HL-60 (cell line): ENCODE data around the gene MAP3K13.
"Not testable (repeated sequence)": the region's sequence is repeated elsewhere in the genome, so short reads cannot be mapped to it uniquely, and the experiment has no call there.

Experiments
- DNase-seq, 2 experiments: peaks; one replicate each; pipeline ENCODE4 v3.0.0-alpha.2; 2010 to 2020; ENCODE audit warnings: low read depth in 1 of 2, low spot score in 1 of 2
- H3K27ac ChIP-seq: fragments of 250-450 bp; sonication (Bioruptor Pico); replicated peaks from 2 replicates; pipeline ENCODE4 v1.5.1; 2020; ENCODE audit warnings: mild to moderate bottlenecking, moderate library complexity
- H3K27me3 ChIP-seq: fragments of 250-450 bp; sonication (Bioruptor Pico); 2 replicates; pipeline ENCODE4 v1.5.1; 2021; ENCODE audit warnings: mild to moderate bottlenecking, moderate library complexity; ENCODE audit not compliant: insufficient read depth, poor library complexity, severe bottlenecking
- H3K4me3 ChIP-seq: replicated peaks from 2 replicates; pipeline ENCODE4 v1.5.1; 2011; ENCODE audit warnings: mild to moderate bottlenecking, control low read depth, low read length; ENCODE audit not compliant: insufficient read depth
- GABPA ChIP-seq: IDR thresholded peaks from 2 replicates; pipeline ENCODE4 v1.6.1; 2012; ENCODE audit warnings: low read depth
- POLR2AphosphoS5 ChIP-seq: IDR thresholded peaks from 2 replicates; pipeline ENCODE4 v1.6.1; 2012; ENCODE audit warnings: low read depth
- SPI1 ChIP-seq: IDR thresholded peaks from 2 replicates; pipeline ENCODE4 v1.6.1; 2012; ENCODE audit warnings: low read depth, mild to moderate bottlenecking, borderline replicate concordance
- TF ChIP-seq, protein P1 (sequence below): IDR thresholded peaks from 2 replicates; pipeline ENCODE4 v1.6.1; 2012; ENCODE audit warnings: low read depth; ENCODE audit not compliant: insufficient replicate concordance
- TF ChIP-seq, protein P2 (sequence below): IDR thresholded peaks from one replicate; pipeline ENCODE4 v1.5.1; 2011; ENCODE audit warnings: low read length, control low read depth, inconsistent platforms; ENCODE audit not compliant: insufficient read depth

The MAP3K13 gene

DNA sequence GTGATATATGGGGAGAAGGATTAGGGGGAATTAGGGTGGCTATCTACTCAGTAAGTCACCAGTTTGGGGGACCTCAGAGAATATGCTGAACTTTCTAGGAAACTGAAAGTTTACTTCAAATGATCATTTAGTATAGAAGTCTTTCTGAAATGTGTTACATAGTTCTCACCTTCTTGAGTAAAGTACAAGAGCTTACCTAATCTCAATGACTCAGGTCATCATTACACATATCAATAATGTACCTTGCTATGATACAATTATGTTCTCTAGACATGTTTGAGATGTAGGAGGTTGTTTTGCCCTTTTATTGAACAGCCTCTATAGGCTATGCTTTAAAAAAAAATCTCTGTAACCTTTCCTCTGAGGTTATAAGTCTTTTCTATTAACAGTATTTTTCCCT lies 85.2 kb downstream of the MAP3K13 start:
- TF ChIP-seq GABPA (no peak), SPI1 (no peak), POLR2AphosphoS5 (no peak)
- TF ChIP-seq, protein P1, sequence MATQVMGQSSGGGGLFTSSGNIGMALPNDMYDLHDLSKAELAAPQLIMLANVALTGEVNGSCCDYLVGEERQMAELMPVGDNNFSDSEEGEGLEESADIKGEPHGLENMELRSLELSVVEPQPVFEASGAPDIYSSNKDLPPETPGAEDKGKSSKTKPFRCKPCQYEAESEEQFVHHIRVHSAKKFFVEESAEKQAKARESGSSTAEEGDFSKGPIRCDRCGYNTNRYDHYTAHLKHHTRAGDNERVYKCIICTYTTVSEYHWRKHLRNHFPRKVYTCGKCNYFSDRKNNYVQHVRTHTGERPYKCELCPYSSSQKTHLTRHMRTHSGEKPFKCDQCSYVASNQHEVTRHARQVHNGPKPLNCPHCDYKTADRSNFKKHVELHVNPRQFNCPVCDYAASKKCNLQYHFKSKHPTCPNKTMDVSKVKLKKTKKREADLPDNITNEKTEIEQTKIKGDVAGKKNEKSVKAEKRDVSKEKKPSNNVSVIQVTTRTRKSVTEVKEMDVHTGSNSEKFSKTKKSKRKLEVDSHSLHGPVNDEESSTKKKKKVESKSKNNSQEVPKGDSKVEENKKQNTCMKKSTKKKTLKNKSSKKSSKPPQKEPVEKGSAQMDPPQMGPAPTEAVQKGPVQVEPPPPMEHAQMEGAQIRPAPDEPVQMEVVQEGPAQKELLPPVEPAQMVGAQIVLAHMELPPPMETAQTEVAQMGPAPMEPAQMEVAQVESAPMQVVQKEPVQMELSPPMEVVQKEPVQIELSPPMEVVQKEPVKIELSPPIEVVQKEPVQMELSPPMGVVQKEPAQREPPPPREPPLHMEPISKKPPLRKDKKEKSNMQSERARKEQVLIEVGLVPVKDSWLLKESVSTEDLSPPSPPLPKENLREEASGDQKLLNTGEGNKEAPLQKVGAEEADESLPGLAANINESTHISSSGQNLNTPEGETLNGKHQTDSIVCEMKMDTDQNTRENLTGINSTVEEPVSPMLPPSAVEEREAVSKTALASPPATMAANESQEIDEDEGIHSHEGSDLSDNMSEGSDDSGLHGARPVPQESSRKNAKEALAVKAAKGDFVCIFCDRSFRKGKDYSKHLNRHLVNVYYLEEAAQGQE: no peak
- TF ChIP-seq, protein P2, sequence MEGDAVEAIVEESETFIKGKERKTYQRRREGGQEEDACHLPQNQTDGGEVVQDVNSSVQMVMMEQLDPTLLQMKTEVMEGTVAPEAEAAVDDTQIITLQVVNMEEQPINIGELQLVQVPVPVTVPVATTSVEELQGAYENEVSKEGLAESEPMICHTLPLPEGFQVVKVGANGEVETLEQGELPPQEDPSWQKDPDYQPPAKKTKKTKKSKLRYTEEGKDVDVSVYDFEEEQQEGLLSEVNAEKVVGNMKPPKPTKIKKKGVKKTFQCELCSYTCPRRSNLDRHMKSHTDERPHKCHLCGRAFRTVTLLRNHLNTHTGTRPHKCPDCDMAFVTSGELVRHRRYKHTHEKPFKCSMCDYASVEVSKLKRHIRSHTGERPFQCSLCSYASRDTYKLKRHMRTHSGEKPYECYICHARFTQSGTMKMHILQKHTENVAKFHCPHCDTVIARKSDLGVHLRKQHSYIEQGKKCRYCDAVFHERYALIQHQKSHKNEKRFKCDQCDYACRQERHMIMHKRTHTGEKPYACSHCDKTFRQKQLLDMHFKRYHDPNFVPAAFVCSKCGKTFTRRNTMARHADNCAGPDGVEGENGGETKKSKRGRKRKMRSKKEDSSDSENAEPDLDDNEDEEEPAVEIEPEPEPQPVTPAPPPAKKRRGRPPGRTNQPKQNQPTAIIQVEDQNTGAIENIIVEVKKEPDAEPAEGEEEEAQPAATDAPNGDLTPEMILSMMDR: no peak

DNA sequence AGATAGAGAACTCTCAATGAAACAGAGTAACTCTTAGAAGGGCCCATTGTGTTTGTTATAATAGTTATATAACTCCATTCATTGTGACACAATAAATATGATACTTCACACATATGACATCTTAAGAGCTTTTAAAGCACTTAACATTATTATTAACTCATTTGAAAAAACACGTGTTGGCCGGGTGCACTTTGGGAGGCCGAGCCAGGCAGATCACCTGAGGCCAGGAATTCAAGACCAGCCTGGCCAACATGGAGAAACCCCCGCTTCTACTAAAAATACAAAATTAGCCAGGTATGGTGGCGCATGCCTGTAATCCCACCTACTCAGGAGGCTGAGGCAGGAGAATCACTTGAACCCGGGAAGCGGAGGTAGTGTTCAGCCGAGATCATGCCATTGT lies 88.5 kb downstream of the MAP3K13 start:
- not testable (repeated sequence) for H3K4me3 ChIP-seq, DNase-seq, H3K27me3 ChIP-seq, H3K27ac ChIP-seq

More for the DNA sequence above, 85.2 kb downstream of the MAP3K13 start:
- DNase-seq: no peak
- Histone ChIP-seq H3K4me3 (no peak overlapping the region), H3K27ac (no peak overlapping the region), H3K27me3 (no peaks in the 10 kb centered on the region)

DNA sequence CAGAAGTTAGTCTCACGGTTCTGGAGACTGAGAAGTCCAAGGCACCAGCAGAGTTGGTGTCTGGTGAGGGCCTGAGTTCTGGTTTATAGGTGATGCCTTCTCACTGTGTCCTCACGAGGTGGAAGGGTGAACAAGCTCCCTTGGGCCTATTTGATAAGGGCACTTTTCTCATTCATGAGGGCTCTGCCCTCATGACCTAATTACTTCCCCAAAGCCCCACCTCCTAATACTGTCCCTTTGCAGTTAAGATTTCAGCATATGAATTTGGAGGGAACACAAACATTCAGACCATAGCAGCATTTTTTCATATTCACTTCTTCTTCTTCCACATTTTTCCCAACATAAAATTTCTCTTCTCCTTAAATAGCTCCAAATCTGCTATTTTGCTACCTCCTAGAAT lies 94.4 kb downstream of the MAP3K13 start:
- TF ChIP-seq POLR2AphosphoS5: no peak

DNA sequence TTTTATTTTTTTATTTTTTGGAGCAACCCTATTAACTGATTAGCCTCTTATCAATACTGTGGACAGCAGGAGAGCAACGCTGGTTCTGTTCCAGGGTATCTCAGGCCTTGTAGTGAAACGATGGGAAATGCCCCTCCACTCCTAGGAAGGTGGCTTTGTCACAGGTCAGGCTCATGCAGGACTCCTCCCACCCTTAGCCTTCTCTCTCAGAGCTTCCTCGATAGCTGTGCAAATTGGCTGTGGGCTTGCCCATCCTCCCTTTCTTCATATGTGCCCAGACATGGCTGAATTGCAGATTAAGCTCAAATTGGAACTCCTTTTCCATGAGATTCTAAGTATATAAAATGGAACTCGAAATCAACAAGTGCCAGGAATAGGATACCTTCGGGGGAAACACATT lies 97.4 kb downstream of the MAP3K13 start:
- Histone ChIP-seq H3K27ac (no peak overlapping the region), H3K27me3 (no peaks in the 10 kb centered on the region), H3K4me3 (no peak overlapping the region)
- TF ChIP-seq GABPA (no peak), POLR2AphosphoS5 (no peak), SPI1 (no peak)
- TF ChIP-seq, protein P2: no peak
- TF ChIP-seq, protein P1: no peak
- DNase-seq: no peak

More for the DNA sequence above, 94.4 kb downstream of the MAP3K13 start:
- no peak overlapping the region for H3K4me3 ChIP-seq
- no peak overlapping the region for H3K27ac ChIP-seq
- DNase-seq: no peak
- no peaks in the 10 kb centered on the region for H3K27me3 ChIP-seq

DNA sequence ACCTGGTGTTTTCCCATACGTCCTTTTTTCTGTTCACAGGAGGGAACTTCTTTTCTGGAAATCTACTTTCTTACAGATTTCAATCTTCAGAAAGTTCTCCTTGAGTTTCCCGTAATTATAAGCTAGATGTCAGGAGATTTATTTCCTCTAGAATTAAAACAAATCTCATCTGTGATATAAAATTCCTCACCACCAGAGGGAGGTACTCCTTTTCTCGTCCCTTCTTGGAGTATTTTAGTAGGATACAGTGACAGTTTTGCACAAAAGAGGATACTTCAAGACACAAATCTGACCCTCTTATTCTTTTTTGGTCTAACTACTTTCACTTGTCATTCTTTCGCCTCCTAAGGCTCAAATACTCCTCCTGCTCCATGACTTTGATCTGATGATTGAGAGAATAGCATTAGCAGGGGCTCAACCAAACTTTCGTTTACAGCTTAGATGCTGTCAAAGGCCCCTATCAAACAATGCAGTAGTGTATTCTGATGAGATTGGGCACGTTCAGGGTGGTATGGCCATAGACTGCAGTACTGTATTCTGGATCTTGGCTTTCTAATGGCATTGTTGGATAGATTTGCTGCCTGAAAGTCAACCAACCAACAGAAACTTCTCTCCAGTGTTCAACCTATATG lies 97.9 kb downstream of the MAP3K13 start:
- no peak for TF ChIP-seq GABPA
- H3K27me3 ChIP-seq: no peaks in the 10 kb centered on the region
- no peak overlapping the region for H3K27ac ChIP-seq
- DNase-seq: no peak
- no peak overlapping the region for H3K4me3 ChIP-seq
